Hair follicle dermal papilla cell (primary cell): ENCODE measurements around the gene JAZF1. TPM values are rescaled to one million over a fixed set of nuclear protein-coding genes. Genes with fewer than 3 reads are reported as not detected.

Source experiments
- small RNA-seq: library from RNA; depleted of rRNA; stranded (forward); fragments of <200 nt; gene quantifications from one replicate; pipeline ENCODE3, GENCODE V24; 2012
- total RNA-seq: library from RNA; depleted of rRNA; stranded (reverse); fragments of >200 nt; gene quantifications from 2 replicates; pipeline ENCODE4 v1.2.3, GENCODE V29; 2012

Gene JAZF1
- 18.9 and 21.3 TPM in 2 replicates for total RNA-seq

GRCh38 chr7:28180364-28181147 lies at the start of gene JAZF1:
Gene JAZF1 (minus strand): TSS chr7:28180795.

Small RNAs within 50 kb of the gene (small RNA-seq; reads per million reads assigned to genes)
- gene RNU6-979P = not detected

Other genes with a start within 250 kb of the JAZF1 start
- 1.2 and 2.9 TPM in 2 replicates for gene CREB5, start 231.7 kb upstream of the JAZF1 start, total RNA-seq